HepG2 (cell line): ENCODE results near the gene DNAJC5. TPM values are rescaled to one million over a fixed set of nuclear protein-coding genes. Genes with fewer than 3 reads are reported as not detected.

Source experiments
- ARID4A ChIP-seq: sonication (generic); formaldehyde crosslinking; IDR thresholded peaks from 2 replicates; pipeline ENCODE4 v1.5.0; 2020; ENCODE audit warnings: mild to moderate bottlenecking, missing genetic modification reagents, borderline replicate concordance
- DRAP1 ChIP-seq: IDR thresholded peaks from 2 replicates; pipeline ENCODE4 v1.6.1; 2016; ENCODE audit warnings: missing genetic modification reagents, missing compliant biosample characterization
- FOXP4 ChIP-seq: sonication (generic); formaldehyde crosslinking; IDR thresholded peaks from 2 replicates; pipeline ENCODE4 v1.4.0; 2020; ENCODE audit warnings: missing genetic modification reagents
- HMGXB4 ChIP-seq, 2 experiments: sonication (generic) in 1 of 2; formaldehyde crosslinking in 1 of 2; IDR thresholded peaks; 2 replicates each; pipeline versions ENCODE4 v1.4.0 to v1.6.1; 2018 to 2020; ENCODE audit warnings: missing genetic modification reagents in 2 of 2, borderline replicate concordance in 1 of 2, low read depth in 1 of 2, mild to moderate bottlenecking in 1 of 2, missing biosample characterization in 1 of 2
- TFAP4 ChIP-seq: sonication (generic); IDR thresholded peaks from 2 replicates; pipeline ENCODE4 v1.6.1; 2016; ENCODE audit warnings: low read depth, borderline replicate concordance
- ZBTB25 ChIP-seq: IDR thresholded peaks from 2 replicates; pipeline ENCODE4 v1.6.1; 2018; ENCODE audit warnings: missing genetic modification reagents
- ZNF263 ChIP-seq: sonication (generic); formaldehyde crosslinking; IDR thresholded peaks from 2 replicates; pipeline ENCODE4 v1.4.0; 2020; ENCODE audit warnings: missing genetic modification reagents
- ZNF761 ChIP-seq: sonication (generic); formaldehyde crosslinking; conservative IDR thresholded peaks from 2 replicates; pipeline ENCODE4 v1.4.0; 2020; ENCODE audit warnings: mild to moderate bottlenecking, missing genetic modification reagents
- polyA plus RNA-seq, 8 experiments: library from polyadenylated mRNA; depleted of rRNA in 3 of 8; stranded (reverse) in 7 of 8; unstranded in 1 of 8; fragments of >200 nt; fragmentation: Illumina TruSeq in 4 of 8; extraction: Trizol in 4 of 8; gene quantifications; 2 replicates each; pipeline versions ENCODE4 v1.2.1 to v1.2.3, GENCODE V29; 2011 to 2016; ENCODE audit warnings: low read depth in 4 of 8, missing spikeins in 1 of 8, mixed read lengths in 1 of 8; ENCODE audit not compliant: insufficient read depth in 1 of 8
- total RNA-seq, 5 experiments: library from RNA; depleted of rRNA; stranded (reverse); fragments of >200 nt; fragmentation: Illumina TruSeq; extraction: Trizol; gene quantifications; 2 replicates each; pipeline ENCODE4 v1.2.3, GENCODE V29; 2016; ENCODE audit warnings: low read depth in 1 of 5

The DNAJC5 gene
- total and polyA plus RNA-seq, 2 of the 13 experiments (the other 11 are each of a cell fraction or from before 2014, with no cell fraction given) = 42.8 to 64.5 TPM

- TF ChIP-seq FOXP4 = peak; percentile 54
- TF ChIP-seq TFAP4 = peak; percentile 12; the same call in 1 of the 2 replicates
- peak; percentile 48; the same call in 1 of the 2 replicates for TF ChIP-seq ARID4A
- TF ChIP-seq HMGXB4 (CRISPR knock-in tag; IDR thresholded peaks at IDR 0.05; ENCODE audit: borderline replicate concordance in 1 of 2, low read depth in 1 of 2) = peak in 1 of 2 experiments; percentile 45; a peak in 2 of 4 replicates
- TF ChIP-seq ZBTB25 (CRISPR knock-in tag) = no peak
- TF ChIP-seq ZNF761 = no peak
- TF ChIP-seq ZNF263 (CRISPR knock-in tag) = peak; percentile 94
- 0 out of 2 replicates have a peak, but pooled peaks have one; percentile 23 for TF ChIP-seq DRAP1 (CRISPR knock-in tag)
These were observed 48.7 kb upstream of the DNAJC5 start (continued) for GRCh38 chr20:63846128-63846771.
